RWPE1 (cell line): ENCODE results near the gene SDSL.

Experiments
- CTCF ChIA-PET: fragments of 350-600 bp; sonication (Branson Sonifier 250); formaldehyde crosslinking; extraction: SDS; loops from one replicate; lab custom pipeline; 2021; lab: Yijun Ruan, JAX
- POLR2A ChIA-PET: fragments of 400-600 bp; formaldehyde crosslinking; extraction: SDS; loops from one replicate; lab custom pipeline; 2020; ENCODE audit warnings: antibody characterized with exemption; ENCODE audit not compliant: low non-redundant PET; lab: Yijun Ruan, JAX
- DNase-seq: peaks from one replicate; pipeline ENCODE4 v3.0.0; 2012; ENCODE audit warnings: low spot score
- H3K27ac ChIP-seq: fragments of 450-650 bp; 2 replicates; pipeline ENCODE4 v1.5.1; 2017
- TF ChIP-seq, protein P1 (sequence below): fragments of 450-650 bp; conservative IDR thresholded peaks from 2 replicates; pipeline ENCODE4 v1.5.1; 2017; ENCODE audit warnings: low read depth, mild to moderate bottlenecking

The SDSL gene

DNA sequence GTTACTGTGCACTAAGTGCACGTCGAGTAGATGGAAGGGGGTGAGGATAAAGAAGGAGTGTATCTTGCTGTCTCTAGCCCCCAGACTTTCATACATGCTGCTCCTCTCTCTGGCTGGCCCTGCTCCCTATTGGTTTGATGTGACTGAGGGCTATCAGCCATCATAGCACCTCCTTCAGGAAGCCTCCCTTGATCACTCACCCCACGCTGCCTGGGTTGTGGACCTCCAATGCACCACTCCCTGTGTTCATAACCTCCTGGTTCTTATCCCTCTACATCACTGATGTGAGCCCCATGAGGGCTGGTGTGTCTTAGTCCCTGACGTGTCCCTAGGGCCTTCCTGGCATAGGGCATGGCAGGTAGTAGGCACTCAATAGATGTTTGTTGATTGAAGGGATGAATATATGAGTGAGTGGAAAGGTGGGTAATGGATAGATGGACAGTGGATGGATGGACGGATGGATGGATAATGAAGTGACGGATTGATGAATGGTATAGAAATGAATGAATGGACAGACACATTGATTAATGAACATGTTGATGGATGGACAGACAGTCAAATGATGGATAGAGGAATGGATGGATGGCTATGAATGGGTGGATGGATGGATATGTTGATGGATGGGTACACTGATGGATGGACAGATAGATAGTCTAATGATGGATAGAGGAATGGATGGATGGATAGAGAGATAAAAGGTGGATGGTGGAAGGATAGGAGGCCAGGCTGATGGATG, 15.0 kb downstream of the SDSL start:
- ChIA-PET CTCF (no interaction called here), POLR2A (no interaction called here)
- TF ChIP-seq, protein P1, sequence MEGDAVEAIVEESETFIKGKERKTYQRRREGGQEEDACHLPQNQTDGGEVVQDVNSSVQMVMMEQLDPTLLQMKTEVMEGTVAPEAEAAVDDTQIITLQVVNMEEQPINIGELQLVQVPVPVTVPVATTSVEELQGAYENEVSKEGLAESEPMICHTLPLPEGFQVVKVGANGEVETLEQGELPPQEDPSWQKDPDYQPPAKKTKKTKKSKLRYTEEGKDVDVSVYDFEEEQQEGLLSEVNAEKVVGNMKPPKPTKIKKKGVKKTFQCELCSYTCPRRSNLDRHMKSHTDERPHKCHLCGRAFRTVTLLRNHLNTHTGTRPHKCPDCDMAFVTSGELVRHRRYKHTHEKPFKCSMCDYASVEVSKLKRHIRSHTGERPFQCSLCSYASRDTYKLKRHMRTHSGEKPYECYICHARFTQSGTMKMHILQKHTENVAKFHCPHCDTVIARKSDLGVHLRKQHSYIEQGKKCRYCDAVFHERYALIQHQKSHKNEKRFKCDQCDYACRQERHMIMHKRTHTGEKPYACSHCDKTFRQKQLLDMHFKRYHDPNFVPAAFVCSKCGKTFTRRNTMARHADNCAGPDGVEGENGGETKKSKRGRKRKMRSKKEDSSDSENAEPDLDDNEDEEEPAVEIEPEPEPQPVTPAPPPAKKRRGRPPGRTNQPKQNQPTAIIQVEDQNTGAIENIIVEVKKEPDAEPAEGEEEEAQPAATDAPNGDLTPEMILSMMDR: no peak
- no peak for DNase-seq
- H3K27ac ChIP-seq: no peak overlapping the region

DNA sequence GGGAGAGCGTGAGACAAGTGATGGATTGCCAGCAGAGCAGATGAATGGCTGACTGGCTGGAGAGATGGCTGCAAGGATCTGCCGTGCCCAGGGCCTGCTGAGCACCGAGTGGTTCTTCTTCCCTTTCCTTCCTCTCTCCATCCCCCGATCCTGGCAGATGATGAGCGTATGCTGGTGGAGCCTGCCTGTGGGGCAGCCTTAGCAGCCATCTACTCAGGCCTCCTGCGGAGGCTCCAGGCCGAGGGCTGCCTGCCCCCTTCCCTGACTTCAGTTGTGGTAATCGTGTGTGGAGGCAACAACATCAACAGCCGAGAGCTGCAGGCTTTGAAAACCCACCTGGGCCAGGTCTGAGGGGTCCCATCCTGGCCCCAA, 15.5 kb downstream of the SDSL start:
- no peak for DNase-seq
- H3K27ac ChIP-seq: no peak overlapping the region
- TF ChIP-seq, protein P1: no peak
- POLR2A ChIA-PET: no interaction called here
- CTCF ChIA-PET: no interaction called here

DNA sequence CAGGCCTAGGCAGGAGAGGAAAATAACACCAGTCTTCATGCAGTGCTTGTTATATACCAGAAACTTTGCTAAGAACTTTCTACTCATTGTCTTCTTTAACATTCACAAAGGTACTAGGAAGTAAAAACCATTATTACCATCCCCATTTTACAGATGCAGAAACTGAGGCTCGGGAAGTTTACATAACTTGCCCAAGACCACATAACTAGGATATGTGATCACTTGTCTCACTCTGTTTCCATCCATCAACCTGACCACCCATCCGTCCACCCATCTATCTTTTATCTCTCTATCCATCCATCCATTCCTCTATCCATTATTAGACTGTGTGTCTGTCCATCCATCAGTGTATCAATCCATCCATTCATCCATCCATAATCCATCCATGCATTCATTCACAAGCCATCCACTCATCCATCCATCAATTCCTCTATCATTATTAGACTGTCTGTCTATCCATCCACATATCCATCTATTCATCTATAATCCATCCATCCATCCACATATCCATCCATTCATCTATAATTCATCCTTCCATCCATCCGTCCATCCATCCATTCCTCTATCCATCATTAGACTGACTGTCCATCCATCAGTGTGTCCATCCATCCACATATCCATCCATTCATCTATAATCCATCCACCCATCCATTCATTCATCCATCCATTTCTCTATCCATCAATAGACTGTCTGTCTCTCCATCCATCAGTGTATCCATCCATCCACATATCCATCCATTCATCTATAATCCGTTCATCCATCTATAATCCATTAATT, 16.5 kb downstream of the SDSL start:
- ChIA-PET CTCF (no interaction called here), POLR2A (no interaction called here)
- TF ChIP-seq, protein P1: no peak
- no peak for DNase-seq
- no peak overlapping the region for H3K27ac ChIP-seq

DNA sequence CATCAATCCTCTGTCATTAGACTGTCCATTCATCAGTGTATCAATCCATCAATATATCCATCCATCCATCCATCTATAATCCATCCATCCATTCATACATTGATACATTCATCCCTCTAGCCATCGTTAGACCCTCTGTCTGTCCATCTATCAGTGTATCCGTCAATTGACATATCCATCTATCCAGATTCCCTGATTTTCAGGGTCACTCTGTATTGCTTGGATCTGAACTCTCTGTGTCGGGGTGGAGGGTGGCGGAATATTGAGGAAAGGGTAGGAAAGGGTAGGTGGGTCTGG, 17.1 kb downstream of the SDSL start:
- no peak for DNase-seq
- TF ChIP-seq, protein P1: no peak
- ChIA-PET POLR2A (no interaction called here), CTCF (no interaction called here)
- H3K27ac ChIP-seq: no peak overlapping the region

DNA sequence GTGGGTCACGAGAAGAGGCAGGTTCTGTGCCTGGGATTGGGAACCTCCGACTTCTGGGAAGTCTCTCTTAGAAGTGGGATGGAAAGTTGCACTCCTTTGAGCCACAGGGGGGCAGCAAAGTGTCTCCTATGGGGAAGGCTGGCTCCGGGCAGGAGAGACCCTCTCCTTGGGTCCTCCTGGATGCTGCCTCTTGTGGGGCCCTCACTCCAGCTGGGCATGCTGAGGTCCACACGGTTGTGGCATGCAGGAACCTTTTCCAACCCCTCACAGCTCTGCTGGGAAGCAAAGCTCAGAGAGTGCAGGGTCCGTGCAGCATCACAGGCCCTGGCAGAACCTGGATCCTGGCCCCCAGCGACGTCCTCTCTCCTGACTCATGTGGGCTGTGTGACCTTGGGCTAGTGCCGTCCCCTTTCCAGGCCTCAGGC, 17.4 kb downstream of the SDSL start:
- TF ChIP-seq, protein P1: peak; percentile 55
- CTCF ChIA-PET: no interaction called here

DNA sequence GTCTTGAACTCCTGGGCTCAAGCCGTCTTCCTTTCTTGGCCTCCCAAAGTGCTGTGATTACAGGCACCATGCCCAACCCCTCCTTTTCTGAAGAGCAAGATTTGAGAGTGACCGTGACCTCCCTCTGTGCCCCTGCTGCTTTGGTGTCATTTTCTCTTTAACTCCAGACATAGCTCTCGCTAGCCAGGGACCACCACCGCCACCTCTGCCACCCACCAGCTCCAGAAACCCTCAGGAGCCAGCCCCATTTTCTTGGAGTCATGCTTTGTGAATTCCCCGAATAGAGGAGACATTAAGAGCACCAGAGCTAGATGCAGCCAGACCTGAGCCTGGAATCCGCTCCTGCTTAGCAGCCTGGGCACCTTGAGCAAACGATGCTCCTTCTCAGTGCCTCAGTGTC, 18.2 kb downstream of the SDSL start:
- DNase-seq: no peak
- CTCF ChIA-PET: interaction anchor here (0.8 kb wide), 1 partner anchor 83 kb away, joined by 4 read pairs; no protein-coding TSS in a partner anchor
- TF ChIP-seq, protein P1: no peak
- H3K27ac ChIP-seq: no peak overlapping the region
- POLR2A ChIA-PET: interaction anchor here (0.5 kb wide), 1 partner anchor 534 kb away, joined by 3 read pairs; no protein-coding TSS in a partner anchor

More for the DNA sequence above, 17.4 kb downstream of the SDSL start:
- H3K27ac ChIP-seq: no peak overlapping the region
- peak; percentile 41 for DNase-seq
- POLR2A ChIA-PET: interaction anchor here (0.5 kb wide), 1 partner anchor 534 kb away, joined by 3 read pairs; no protein-coding TSS in a partner anchor
